ENCODE data around the gene DDRGK1.
"Not testable (repeated sequence)": the region's sequence is repeated elsewhere in the genome, so short reads cannot be mapped to it uniquely, and the experiment has no call there.

DDRGK1 gene

DNA sequence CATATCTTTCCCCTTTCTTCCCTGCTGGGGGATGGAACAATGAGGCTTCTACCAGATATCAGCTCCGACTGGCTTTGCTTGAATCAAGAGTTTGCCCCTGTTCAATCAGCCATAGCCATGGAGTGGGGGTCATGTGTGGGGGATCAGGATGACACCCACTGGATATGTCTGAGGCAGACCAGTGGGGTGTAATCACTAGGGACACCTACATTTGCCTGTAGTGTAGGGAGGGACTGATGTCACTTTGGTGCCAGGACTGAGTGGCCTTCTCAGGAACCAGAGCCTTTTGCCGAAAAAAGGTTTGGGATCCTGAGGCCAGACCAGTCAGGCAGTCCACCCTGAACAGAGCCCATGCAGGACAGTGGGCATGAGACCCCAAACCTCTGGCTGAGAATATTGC is 5.9 kb upstream of the DDRGK1 start:
- DNase-seq: no peak

- DNase-seq: peak; percentile 11
Observed at GRCh38 chr20:3209946-3210317, 5.5 kb upstream of the DDRGK1 start.

- DNase-seq: peak; percentile 79
Observed at GRCh38 chr20:3209257-3209945, 4.9 kb upstream of the DDRGK1 start, which contains the start of gene ITPA. ITPA (plus strand) TSS chr20:3209498; CDS start chr20:3209552, 54 bp downstream.

DNA sequence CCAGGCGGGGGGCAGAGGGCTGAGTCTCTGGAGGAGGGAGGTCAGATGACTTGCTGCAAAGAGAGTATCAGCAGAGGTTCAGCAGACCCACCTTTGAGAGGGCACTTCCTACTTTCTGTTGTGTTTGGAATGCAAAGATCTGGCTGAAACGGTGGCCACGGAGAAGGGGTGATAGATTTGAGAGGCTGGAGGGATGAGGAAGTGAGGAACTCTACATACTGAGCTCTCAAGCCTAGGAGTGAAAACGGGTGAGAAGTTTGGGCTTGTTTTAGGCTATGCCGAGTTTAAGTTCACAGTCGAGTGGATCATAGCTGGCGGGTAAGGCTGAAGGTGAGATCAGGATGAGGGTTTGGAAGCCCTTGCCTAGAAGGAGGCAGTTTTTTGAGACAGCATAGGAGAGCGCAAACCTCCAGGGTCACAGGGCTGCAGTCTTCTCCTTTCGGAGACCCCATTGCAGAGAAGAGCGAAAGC is 4.3 kb upstream of the DDRGK1 start:
- DNase-seq: no peak

- DNase-seq: peak; percentile 80
Observed at GRCh38 chr20:3203315-3204123, 963 bp downstream of the DDRGK1 start.

- DNase-seq: no peak
Observed at GRCh38 chr20:3202965-3203314, 1.5 kb downstream of the DDRGK1 start.

DNA sequence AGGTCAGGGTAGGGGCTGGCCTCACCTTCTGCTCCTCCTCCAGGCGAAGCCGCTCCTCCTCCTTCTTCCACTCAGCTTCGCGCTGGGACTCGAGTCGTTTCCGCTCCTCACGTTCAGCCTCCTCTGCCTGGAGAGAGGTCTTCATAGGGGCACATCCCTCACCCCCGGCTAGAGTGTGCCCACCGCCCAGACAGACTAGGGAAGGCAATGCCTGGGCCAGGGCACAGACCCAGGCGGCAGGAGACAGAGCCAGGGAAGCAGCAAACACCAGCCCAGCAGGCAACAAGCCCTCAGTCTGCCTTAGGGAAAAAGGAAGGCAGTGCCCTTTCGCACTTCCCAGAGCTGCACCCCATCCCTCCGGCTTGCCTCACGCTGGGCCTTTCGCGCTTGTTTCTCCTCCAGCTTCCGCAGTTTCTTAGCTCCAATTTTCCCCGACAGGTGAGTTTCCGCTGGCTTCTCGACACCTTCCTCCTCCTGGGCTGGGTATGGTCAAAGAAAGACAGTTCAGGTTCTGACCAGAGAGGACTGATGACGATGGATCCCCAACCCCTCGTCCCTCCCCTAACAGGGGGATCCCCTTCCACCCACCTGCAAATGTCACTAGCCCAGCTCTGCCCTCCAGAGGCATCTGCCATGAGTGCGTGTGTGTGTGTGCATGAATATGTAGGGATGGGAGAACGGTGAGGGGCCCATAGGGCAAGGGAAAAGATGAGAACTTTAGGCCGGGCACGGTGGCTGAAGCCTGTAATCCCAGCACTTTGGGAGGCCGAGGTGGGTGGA is 4.3 kb downstream of the DDRGK1 start:
- DNase-seq: no peak

GRCh38 chr20:3199206-3199605 is 5.3 kb downstream of the DDRGK1 start:
- DNase-seq: no peak

- DNase-seq: no peak
Observed at GRCh38 chr20:3195590-3196237, 8.8 kb downstream of the DDRGK1 start.

DNA sequence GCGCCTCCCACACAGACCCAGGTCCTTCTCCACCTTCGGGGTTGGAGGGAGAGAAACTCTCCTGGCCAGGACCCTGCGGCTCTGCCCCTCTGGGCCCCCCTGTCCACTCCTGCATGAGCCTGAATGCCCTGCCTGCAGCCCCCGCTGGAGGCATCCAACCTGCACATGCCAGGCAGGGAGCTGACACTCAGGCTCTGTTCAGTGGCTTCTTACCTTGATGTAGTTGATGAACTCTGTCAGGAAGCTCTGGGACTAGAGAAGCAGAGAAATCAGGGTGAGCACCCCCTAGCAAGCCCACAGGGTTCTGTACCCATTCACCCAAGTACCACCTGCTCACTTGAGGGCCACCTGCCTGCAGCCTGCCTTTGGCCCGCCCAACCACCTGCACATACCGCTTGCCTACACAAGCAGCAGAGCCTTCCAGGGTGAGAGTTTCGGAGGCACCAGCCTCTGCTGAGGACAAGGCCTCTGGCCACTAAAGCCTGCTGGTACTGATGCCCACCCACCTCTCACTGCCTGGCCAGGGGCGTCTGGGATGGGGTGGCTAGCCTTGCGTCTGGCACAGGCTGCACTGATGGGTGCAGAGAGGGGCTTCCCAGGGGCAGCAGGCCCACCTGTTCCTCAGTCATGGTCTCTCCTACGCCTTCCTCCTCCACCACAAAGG is 9.7 kb downstream of the DDRGK1 start:
- peak; percentile 34 for DNase-seq

DNA sequence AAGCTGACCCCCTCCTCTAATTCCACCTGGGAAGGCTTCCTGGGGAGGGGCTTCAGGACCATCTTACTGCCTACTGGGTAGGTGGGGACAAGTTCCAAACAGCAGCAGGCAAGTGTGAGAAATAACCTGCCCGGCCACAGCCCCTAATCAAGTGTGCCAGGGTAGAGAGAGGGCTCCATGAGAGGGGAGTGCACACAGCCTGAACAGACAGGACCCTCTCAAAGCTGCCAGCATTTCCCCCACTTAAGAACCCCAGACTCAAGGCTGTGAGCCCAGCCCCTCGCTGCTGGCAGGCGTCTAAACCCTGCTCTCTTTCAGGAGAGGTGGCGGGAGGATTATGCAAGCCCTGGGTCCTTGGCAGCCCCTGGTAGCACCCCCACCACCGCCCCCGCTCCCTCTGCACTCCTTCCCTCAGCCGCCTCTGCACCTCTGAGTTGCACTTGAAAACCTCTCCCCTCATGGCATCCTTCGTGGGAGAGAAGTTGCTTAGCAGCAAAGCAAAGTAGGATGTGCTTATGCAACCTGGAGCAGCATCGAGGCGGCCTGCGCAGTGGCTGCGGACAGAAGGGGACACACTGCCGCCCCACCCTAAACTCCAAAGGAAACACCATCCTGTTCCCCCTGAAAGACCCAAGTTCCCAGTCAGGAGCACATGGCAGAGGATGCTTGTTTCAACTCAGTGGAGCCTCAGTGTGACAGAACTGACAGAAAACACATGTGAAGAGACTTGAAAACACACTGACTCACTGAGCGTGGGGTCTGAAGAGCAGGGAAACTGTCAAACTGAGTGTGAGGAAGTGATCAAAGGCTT is 10.5 kb downstream of the DDRGK1 start:
- no peak for DNase-seq

DNA sequence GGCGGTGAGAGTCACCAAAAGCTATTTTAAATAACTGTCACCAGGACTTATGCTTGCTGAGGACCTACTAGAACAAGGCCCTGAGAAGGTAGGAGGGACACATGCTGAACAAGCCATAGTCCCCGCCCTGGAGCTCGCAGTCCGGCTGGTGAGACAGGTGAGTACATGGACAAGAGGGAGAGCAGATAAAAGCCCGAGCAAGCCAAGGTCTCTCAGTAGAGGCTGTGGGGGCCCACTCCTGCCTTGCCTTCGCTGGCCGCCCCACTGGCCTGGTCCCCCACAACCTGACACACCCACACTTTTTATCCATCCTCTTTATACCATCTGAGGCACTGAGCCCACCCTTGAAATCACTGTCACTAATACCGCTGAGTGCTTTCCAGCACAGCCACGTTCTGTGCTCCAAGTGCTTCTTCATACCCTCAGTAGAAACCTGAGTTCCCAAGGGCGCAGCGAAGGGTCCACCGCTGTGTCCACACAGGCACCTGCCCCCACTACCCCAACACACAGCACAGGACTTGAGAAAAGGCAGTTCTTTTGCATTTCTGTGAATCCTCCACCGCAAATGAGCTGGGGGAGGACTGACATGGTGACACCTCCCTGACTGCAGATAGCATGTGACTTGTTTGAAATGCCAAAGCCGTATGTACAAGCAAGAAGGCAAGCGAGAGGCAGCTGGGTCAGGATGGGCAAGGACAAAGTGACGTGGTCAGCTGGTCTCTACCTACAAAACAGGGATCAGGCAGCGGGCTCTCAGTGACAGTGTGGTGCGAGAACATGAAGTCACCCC is 12.1 kb downstream of the DDRGK1 start:
- no peak for DNase-seq

- DNase-seq: no peak
Observed at GRCh38 chr20:3190681-3191111, 13.8 kb downstream of the DDRGK1 start.

DNA sequence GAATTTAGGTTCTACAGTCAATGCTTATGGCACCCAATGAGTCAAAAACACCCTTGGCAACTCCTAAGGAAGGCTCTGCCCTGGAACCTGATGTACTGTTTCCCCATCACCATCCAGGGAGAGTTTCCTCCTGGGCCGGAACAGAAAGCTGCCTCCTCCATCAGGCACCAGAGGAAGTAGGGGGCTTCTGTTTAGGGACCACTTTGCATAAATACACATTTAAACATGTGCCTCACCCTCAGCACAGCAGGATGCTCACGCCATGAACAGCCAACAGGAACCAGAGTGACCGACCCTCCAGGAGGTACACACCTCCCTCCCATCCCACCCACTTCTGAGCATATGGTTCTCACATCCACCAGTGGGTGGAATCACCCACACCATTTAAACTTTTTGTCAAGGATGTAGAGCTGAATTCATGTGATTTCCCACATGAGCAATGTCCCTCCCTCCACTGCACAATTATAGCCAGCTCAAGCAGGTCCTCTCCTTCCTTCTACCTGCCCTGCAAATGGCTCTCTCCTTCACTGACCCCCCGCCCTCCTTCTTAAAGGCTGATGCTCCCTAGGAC is 14.8 kb downstream of the DDRGK1 start:
- peak; percentile 49 for DNase-seq

GRCh38 chr20:3188823-3189413 is 15.6 kb downstream of the DDRGK1 start:
- DNase-seq: peak; percentile 95

- not testable (repeated sequence) for DNase-seq
Observed at GRCh38 chr20:3187861-3188260, 16.6 kb downstream of the DDRGK1 start.

DNA sequence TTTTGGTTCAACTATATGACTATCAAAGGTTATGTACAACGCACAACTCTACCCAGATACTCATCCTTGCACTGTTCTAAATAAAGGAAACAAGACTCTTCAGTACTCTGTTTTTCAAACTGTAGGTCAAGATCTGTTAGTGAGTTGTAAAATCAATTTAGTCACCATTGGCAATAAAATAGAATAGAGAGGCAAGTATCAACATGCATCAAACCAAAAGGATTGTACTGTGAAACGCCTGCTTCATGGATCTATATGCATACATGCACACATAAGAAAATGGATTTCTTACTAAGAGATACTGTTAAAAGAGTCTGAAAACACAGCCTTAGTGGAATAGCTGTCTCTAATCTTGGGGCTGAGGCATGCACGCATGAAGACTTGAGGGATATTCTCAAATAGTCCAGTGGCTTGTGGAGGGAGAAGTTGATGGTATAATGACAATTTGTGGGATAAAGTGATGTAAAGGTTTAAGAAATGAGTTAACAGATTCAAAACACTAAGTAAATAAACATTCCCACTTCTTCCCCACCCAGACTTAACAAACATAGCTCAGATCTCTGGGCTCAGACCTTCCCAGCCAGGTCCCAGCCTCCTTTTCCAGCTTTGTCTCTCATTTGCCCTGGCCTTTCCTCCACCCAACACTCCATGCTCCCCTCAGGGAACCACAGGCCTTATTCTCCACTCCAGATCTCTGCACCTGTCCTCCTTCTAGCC is 20.4 kb downstream of the DDRGK1 start:
- DNase-seq: no peak

DNA sequence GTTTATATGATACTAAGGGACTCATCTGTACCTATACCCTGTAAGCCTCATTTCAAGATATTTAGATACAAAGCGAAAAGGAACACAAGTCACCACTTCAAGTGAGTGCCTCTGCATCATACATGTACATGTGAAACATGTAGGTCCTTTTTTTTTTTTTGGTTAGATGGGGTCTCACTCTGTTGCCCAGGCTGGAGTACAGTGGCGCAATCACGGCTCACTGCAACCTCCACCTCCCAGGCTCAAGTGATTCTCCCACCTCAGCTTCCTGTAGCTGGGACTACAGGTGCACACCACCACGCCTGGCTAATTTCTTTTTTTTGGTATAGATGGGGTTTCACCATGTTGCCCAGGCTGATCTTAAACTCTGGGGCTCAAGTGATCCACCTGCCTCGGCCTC is 22.1 kb downstream of the DDRGK1 start:
- DNase-seq: not testable (repeated sequence)

DNA sequence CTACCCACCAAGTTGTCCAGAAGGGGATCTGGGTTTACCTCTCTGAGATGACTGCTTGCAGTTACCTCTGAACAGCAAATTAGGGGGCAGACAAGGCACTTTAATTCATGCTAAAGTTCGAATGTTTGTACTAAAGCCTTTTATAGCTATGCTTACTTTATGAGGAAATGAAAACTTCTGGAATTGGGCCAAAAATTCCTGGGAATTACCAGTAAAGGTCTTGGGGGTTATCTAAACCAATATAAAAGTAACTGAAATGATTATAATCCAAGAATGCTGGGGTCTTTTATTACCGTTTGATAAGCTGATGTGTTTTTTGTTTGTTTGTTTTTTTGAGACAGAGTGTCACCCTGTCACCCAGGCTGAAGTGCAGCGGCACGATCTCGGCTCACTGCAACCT is 23.2 kb downstream of the DDRGK1 start:
- DNase-seq: no peak

Measured in NCI-H2171 treated with DMSO at 0.1 percent for 48 hours (cell line).